Measurements from ENCODE around the gene CCT8.

Gene CCT8, protein sequence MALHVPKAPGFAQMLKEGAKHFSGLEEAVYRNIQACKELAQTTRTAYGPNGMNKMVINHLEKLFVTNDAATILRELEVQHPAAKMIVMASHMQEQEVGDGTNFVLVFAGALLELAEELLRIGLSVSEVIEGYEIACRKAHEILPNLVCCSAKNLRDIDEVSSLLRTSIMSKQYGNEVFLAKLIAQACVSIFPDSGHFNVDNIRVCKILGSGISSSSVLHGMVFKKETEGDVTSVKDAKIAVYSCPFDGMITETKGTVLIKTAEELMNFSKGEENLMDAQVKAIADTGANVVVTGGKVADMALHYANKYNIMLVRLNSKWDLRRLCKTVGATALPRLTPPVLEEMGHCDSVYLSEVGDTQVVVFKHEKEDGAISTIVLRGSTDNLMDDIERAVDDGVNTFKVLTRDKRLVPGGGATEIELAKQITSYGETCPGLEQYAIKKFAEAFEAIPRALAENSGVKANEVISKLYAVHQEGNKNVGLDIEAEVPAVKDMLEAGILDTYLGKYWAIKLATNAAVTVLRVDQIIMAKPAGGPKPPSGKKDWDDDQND

DNA sequence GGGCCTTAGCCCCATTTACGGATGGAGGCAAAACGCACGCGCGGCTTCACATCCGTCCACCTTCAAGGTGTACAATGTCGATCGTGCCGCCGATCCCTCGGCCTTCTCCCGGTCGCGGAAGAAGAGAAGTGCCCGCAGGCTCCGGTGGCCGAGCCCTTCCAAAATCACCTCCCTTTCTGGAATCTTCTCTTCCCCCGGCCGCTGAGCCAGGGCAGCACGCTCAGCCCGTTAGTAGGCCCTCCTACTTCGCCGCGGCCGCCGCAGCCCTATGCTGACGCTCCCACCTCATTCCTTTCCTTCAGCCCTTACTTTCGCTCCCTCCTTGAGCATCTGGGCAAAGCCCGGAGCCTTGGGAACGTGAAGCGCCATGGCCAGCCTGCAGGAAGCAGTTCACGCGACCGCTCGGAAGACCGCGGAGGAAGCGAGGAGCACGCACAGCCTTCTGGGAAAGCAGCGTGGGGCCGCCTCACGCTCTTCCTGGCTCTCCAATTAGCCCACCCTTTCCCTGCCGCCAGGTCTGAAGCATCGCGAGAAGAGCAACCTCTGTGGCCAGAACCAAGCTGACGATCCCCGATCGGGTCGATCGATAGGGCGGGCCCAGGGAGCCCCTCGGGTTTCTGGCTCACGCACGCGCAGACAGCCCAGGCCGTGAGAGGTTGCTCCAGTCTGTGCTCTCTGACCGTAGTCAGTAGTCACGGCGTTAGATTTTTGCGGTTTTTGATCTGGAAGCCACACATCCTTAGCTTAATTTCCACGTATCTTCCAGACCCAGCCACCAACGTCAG lies at the start of gene CCT8:
Gene CCT8, minus strand, starts transcription at position 427 of the 785 bp plus-strand sequence. Its CDS starts 58 bp downstream, at position 369.
- Histone ChIP-seq H3K4me3 (ENCODE audit: low read length) (peak within 1 kb of the TSS; percentile 84), H3K27me3 (ENCODE audit: insufficient read depth, low read length) (no peaks in the 10 kb centered on the region), H3K9me3 (ENCODE audit: insufficient read depth, low read depth, low read length) (no peaks in the 10 kb centered on the region), H3K36me3 (ENCODE audit: insufficient read depth, low read depth, low read length) (peaks cover 21% of the 10 kb centered on the region), H3K9ac (ENCODE audit: low read depth, low read length) (peak within 1 kb of the TSS; percentile 99), H3K4me1 (ENCODE audit: insufficient read depth, low read length) (peaks cover 10% of the 10 kb centered on the region; the same call in 1 of the 2 replicates), H3K27ac (ENCODE audit: low read length) (peak within 1 kb of the TSS; percentile 91)

DNA sequence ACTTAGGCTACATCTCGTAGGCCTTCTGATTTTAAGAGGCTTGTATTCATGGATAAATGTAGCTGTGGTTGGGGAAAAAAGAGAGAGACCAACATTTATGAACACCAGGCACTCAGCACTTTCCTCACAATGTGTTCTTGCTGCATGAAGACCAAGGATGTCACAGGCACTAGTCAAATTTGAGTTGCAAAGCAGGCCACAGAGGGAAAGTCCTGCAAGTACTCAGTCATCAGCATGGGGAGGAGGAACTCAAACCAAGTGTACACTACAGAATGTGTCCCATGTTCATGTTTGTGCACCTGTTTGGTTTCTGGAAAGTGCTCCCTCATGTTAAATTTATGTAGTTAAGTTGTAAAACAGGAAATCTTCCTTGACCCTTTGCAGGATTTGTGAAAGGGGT lies 48.3 kb upstream of the CCT8 start:
- no peaks in the 10 kb centered on the region for H3K9me3 ChIP-seq (ENCODE audit: insufficient read depth, low read depth, low read length)
- H3K9ac ChIP-seq (ENCODE audit: low read depth, low read length), result no peak overlapping the region
- H3K4me3 ChIP-seq (ENCODE audit: low read length), result no peak overlapping the region
- H3K4me1 ChIP-seq (ENCODE audit: insufficient read depth, low read length), result no peaks in the 10 kb centered on the region
- no peaks in the 10 kb centered on the region for H3K36me3 ChIP-seq (ENCODE audit: insufficient read depth, low read depth, low read length)
- no peak overlapping the region for H3K27ac ChIP-seq (ENCODE audit: low read length)
- H3K27me3 ChIP-seq (ENCODE audit: insufficient read depth, low read length), result no peaks in the 10 kb centered on the region

DNA sequence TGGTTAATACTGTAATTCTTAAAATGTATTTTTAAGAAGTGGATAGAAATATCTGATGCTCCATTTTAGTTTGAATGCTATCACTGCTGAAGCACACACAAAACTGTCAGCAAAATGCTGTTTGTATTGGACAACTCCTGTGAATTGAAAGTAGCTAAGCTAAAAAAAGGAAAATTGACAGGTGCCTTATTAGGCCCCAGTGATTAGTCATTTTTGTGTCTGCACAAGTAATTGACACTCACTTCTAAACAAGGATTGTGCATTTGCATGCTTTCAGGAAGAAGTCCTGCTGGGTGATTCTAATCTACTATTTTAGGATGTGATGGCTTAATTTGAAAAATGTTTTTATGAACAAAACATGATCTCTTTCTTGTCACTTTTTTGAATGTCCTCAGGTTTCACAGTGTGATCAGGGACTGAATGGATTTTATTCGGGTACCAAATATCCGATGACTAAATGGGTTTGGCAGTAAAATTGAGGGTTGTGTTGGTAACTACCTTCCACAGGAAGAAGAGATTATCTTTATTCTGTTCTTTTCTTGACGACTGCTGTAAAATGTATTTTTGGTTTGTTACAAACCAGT lies 44.0 kb upstream of the CCT8 start:
- Histone ChIP-seq H3K27ac (ENCODE audit: low read length) (no peak overlapping the region), H3K4me3 (ENCODE audit: low read length) (no peak overlapping the region), H3K9me3 (ENCODE audit: insufficient read depth, low read depth, low read length) (no peaks in the 10 kb centered on the region), H3K4me1 (ENCODE audit: insufficient read depth, low read length) (peaks cover 9% of the 10 kb centered on the region; the same call in 1 of the 2 replicates), H3K36me3 (ENCODE audit: insufficient read depth, low read depth, low read length) (no peaks in the 10 kb centered on the region), H3K27me3 (ENCODE audit: insufficient read depth, low read length) (no peaks in the 10 kb centered on the region), H3K9ac (ENCODE audit: low read depth, low read length) (no peak overlapping the region)

DNA sequence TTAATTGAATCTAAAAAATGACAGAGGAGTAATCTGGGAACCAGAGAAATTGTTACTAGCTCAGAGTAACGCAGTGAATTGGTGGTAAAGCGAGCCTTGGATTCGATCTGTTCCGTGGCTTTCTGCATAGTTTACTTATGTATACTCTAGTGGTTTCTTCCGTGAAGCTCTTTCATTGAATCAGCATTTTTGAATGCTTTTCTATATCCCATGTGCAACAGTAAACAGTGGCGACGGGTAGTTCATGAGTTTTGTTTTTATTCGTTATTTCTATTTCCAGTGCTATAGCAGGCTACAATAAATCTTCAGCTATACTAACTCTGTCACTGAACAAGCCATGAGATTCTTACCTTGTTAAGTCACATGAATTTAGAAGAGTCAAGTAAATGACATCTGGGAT lies 42.5 kb upstream of the CCT8 start:
- H3K27ac ChIP-seq (ENCODE audit: low read length), result no peak overlapping the region
- H3K27me3 ChIP-seq (ENCODE audit: insufficient read depth, low read length), result no peaks in the 10 kb centered on the region
- no peaks in the 10 kb centered on the region for H3K36me3 ChIP-seq (ENCODE audit: insufficient read depth, low read depth, low read length)
- H3K4me1 ChIP-seq (ENCODE audit: insufficient read depth, low read length), result peaks cover 9% of the 10 kb centered on the region; the same call in 1 of the 2 replicates
- peak overlapping the region; percentile 30; the same call in 1 of the 2 replicates for H3K9ac ChIP-seq (ENCODE audit: low read depth, low read length)
- H3K4me3 ChIP-seq (ENCODE audit: low read length), result no peak overlapping the region
- H3K9me3 ChIP-seq (ENCODE audit: insufficient read depth, low read depth, low read length), result no peaks in the 10 kb centered on the region

DNA sequence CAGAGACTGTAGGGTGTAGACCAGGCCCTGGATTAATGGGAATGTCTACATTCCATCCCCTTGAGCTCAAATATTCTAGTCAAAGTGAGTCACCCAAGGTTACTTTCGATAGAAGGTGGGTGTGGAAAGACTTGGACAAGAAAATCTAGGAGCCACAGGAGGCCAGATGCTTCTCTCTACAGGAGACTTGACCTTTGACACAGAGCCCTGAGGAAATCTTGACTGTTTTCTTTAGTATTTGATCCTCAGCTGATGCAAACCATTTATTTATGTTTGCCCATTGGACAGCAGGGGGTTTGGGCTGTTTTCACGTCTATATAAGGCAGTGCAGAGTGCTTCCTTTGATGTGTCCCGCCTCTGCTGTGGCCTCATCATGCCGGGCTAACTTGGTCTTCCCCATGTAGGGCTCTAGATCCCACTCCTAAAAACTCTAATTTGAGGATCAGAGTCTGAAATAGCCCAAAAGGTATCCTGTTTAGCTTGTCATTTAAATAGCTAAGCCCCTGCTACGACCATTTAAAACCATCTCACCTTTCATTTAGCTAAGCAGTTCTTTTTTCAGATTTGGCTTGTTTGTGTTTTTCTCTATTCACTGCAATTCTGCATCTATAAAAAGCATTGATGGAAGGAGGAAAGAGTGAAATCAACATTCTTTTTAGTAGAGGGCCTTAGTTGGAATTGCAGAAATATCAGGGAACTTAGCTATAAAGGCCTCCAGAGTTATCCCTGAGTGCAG lies 41.5 kb upstream of the CCT8 start:
- peak overlapping the region; percentile 30; the same call in 1 of the 2 replicates for H3K9ac ChIP-seq (ENCODE audit: low read depth, low read length)
- H3K9me3 ChIP-seq (ENCODE audit: insufficient read depth, low read depth, low read length), result no peaks in the 10 kb centered on the region
- H3K4me1 ChIP-seq (ENCODE audit: insufficient read depth, low read length), result peaks cover 9% of the 10 kb centered on the region; the same call in 1 of the 2 replicates
- no peak overlapping the region for H3K4me3 ChIP-seq (ENCODE audit: low read length)
- H3K36me3 ChIP-seq (ENCODE audit: insufficient read depth, low read depth, low read length), result no peaks in the 10 kb centered on the region
- H3K27ac ChIP-seq (ENCODE audit: low read length), result no peak overlapping the region
- H3K27me3 ChIP-seq (ENCODE audit: insufficient read depth, low read length), result no peaks in the 10 kb centered on the region

DNA sequence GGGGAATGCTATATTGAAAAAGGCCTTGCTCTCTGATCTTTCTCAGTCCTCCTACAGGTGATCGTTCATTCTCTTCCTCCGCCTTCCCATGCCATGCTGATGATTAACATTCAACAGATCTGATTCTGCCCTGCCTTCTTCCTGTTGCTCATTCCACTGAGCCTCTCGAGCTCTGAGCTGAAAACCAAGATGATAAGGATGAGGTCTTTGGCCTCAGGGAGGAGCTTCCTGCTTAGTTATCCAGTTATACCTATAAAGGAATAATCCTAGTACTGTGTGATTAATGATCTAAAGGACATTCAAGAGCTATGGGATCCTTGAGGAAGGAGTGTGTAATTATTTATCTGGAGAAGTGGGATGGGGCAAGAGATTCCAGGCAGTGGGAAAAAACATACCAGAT lies 31.8 kb upstream of the CCT8 start:
- no peaks in the 10 kb centered on the region for H3K4me1 ChIP-seq (ENCODE audit: insufficient read depth, low read length)
- H3K9ac ChIP-seq (ENCODE audit: low read depth, low read length), result no peak overlapping the region
- H3K27ac ChIP-seq (ENCODE audit: low read length), result no peak overlapping the region
- no peaks in the 10 kb centered on the region for H3K27me3 ChIP-seq (ENCODE audit: insufficient read depth, low read length)
- no peak overlapping the region for H3K4me3 ChIP-seq (ENCODE audit: low read length)
- no peaks in the 10 kb centered on the region for H3K9me3 ChIP-seq (ENCODE audit: insufficient read depth, low read depth, low read length)
- no peaks in the 10 kb centered on the region for H3K36me3 ChIP-seq (ENCODE audit: insufficient read depth, low read depth, low read length)

DNA sequence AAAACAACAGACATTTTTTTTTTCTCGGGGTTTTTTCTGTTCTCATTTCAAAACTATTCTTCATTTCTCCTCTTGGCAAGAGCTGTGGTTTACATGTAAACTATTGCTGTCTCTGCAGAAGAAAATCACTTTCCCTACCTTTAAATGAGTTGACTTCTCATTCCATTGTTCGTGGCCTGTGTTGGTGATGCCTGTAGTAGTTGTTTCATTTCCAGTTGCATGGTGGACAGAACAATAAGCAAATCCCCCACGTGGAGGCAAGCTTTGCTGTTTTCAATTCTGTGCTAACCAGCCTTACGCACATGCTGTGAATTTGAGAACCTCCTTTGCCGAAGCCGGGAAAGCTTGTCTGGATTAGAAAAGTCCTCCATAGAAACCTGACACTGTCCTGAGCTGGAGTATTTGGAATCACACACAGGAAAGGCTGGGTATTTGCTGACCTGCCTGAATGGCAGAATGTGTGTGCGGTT lies 30.8 kb upstream of the CCT8 start:
- Histone ChIP-seq H3K9ac (ENCODE audit: low read depth, low read length) (no peak overlapping the region), H3K27ac (ENCODE audit: low read length) (no peak overlapping the region), H3K4me1 (ENCODE audit: insufficient read depth, low read length) (no peaks in the 10 kb centered on the region), H3K27me3 (ENCODE audit: insufficient read depth, low read length) (no peaks in the 10 kb centered on the region), H3K36me3 (ENCODE audit: insufficient read depth, low read depth, low read length) (no peaks in the 10 kb centered on the region), H3K9me3 (ENCODE audit: insufficient read depth, low read depth, low read length) (no peaks in the 10 kb centered on the region), H3K4me3 (ENCODE audit: low read length) (no peak overlapping the region)

DNA sequence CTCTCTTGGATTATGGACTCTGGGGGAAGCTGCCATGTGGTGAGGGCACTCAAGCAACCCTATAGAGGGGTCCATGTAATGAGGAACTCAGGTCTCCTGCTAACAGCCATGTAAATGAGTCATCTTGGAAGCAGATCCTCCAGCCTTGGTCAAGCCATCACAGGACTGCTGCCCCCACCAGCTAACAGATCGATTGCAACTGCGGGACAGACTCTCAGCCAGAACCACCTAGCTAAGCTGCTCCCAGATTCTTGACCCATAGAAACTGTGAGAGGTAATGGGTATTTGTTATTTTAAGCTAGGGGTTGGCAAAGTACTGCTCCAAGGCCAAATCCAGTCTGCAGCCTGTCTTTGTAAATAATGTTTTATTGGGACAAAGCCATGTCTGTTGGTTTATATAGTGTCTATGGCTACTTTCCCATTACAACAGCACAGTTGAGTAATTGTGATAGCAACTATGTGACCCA lies 29.4 kb upstream of the CCT8 start:
- Histone ChIP-seq H3K27ac (ENCODE audit: low read length) (no peak overlapping the region), H3K4me1 (ENCODE audit: insufficient read depth, low read length) (no peaks in the 10 kb centered on the region), H3K27me3 (ENCODE audit: insufficient read depth, low read length) (no peaks in the 10 kb centered on the region), H3K36me3 (ENCODE audit: insufficient read depth, low read depth, low read length) (no peaks in the 10 kb centered on the region), H3K9ac (ENCODE audit: low read depth, low read length) (no peak overlapping the region), H3K4me3 (ENCODE audit: low read length) (no peak overlapping the region), H3K9me3 (ENCODE audit: insufficient read depth, low read depth, low read length) (no peaks in the 10 kb centered on the region)

DNA sequence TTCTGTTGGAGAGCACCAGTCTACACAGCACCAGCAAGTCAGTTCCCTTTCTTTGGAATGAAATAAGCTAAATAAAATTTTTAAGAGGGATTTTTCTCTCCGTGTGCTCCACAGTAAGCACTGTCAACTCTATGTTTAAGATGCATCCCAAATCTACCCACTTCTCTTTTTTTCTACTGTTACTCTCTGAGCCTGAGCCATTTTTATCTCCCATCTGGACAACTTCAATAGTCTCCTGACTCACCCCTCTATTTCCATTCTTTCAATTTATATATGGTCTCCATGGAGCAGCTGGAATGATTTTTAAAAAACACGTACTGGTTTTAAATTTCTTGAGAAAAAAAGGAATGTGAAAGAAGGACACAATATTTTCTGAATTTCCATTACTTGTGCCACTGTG lies 24.7 kb upstream of the CCT8 start:
- no peak overlapping the region for H3K4me3 ChIP-seq (ENCODE audit: low read length)

DNA sequence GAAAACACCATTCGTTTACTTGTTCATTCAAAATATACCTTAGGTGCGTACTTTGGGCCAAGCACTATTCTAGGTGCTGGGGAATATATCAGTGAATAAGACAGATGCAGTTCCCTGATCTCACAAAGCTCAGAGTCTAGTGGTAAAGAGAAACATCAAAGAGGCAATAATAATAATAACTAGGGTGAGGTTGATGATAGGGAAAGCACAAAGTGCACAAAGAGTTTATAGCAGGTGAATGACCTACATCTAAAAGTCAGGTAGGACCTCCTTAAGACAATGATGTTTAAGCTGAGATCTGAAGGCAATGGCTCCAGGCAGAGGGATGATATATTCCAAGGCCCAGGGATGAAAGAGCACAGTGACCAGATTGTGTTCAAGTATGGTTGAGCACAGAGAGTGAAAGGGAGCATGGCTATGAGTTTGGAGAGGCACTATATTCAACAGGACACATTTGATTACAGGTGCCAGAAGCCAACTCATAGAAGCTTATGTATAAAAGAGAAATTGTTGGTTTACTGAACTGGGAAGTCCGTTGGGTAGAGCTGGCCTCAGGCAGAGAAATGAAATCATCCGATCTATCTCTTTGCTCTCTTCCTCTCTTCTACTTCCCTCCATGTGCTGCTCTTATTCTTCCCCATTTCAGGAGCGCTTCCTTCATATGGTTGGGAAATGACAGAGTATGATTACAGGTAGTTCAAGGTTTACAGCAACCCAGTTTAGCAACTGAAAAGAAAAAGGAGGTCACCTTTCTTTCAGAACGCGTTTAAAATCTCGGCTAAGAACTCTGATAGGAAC lies 23.0 kb upstream of the CCT8 start:
- no peak overlapping the region for H3K9ac ChIP-seq (ENCODE audit: low read depth, low read length)
- no peaks in the 10 kb centered on the region for H3K9me3 ChIP-seq (ENCODE audit: insufficient read depth, low read depth, low read length)
- H3K27me3 ChIP-seq (ENCODE audit: insufficient read depth, low read length), result no peaks in the 10 kb centered on the region
- H3K4me3 ChIP-seq (ENCODE audit: low read length), result no peak overlapping the region
- no peak overlapping the region for H3K27ac ChIP-seq (ENCODE audit: low read length)
- peaks cover 7% of the 10 kb centered on the region; the same call in 1 of the 2 replicates for H3K4me1 ChIP-seq (ENCODE audit: insufficient read depth, low read length)
- no peaks in the 10 kb centered on the region for H3K36me3 ChIP-seq (ENCODE audit: insufficient read depth, low read depth, low read length)

More for the DNA sequence above, 24.7 kb upstream of the CCT8 start:
- Histone ChIP-seq H3K9me3 (ENCODE audit: insufficient read depth, low read depth, low read length) (no peaks in the 10 kb centered on the region), H3K36me3 (ENCODE audit: insufficient read depth, low read depth, low read length) (no peaks in the 10 kb centered on the region), H3K9ac (ENCODE audit: low read depth, low read length) (no peak overlapping the region), H3K27ac (ENCODE audit: low read length) (no peak overlapping the region), H3K27me3 (ENCODE audit: insufficient read depth, low read length) (no peaks in the 10 kb centered on the region), H3K4me1 (ENCODE audit: insufficient read depth, low read length) (peaks cover 7% of the 10 kb centered on the region; the same call in 1 of the 2 replicates)

Measured in iPS-20b (cell line).